Upper lobe of left lung (tissue), 4 donors: ENCODE results near the gene TRIM8.

Experiments
- POLR2A ChIP-seq, 4 donors: fragments of 450-650 bp; IDR thresholded peaks; one replicate each; pipeline ENCODE4 v1.5.1; 2016 to 2017; ENCODE audit warnings: antibody characterized with exemption in 4 of 4, mild to moderate bottlenecking in 2 of 4
- TF ChIP-seq, protein P1 (sequence below), 6 experiments: fragments of 450-650 bp in 4 of 6; fragments of 200-600 bp in 2 of 6; sonication (generic) in 2 of 6; IDR thresholded peaks; one replicate each; pipeline ENCODE4 v1.5.1; 2016 to 2019; ENCODE audit warnings: antibody characterized with exemption in 6 of 6

DNA sequence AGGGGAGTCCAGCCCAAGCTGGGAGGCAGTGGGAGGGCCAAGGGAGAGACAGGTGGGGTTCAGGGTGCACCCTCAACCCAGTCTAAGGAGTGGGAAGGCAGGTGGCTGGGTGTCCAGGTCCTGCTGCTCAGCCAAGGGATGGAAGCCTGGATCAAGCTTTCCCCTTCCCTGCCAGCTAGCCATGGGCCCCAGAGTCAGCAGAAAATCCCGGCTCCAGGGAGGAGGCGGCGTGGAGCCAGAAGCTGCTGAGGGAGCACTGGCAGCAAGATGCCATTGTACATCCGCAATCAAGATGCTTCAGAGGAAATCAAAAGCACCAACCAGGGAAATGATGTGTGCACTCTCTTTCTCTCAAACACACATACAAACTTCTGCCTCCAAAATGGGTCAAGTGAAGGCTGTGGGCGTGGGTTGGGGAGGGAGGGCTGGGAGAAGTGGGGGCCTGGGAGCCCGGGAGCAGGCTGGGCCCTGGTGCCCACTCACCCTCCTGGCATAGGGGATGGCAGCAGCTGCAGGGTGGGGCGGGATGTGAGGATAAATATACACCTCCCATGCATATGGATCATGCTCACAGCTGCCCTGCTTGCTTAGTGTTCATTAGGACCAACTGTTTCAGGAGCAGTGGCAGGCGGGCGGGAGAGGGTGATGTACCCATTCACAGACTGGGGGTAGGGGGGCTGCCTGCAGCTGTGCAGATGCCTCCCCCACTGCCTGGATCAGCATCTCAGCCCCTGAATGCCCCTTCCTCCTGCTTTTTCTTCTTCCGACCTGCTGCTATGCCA lies 24.2 kb downstream of the TRIM8 start:
- no peak for TF ChIP-seq POLR2A (IDR thresholded peaks at IDR 0.05)
- TF ChIP-seq, protein P1, sequence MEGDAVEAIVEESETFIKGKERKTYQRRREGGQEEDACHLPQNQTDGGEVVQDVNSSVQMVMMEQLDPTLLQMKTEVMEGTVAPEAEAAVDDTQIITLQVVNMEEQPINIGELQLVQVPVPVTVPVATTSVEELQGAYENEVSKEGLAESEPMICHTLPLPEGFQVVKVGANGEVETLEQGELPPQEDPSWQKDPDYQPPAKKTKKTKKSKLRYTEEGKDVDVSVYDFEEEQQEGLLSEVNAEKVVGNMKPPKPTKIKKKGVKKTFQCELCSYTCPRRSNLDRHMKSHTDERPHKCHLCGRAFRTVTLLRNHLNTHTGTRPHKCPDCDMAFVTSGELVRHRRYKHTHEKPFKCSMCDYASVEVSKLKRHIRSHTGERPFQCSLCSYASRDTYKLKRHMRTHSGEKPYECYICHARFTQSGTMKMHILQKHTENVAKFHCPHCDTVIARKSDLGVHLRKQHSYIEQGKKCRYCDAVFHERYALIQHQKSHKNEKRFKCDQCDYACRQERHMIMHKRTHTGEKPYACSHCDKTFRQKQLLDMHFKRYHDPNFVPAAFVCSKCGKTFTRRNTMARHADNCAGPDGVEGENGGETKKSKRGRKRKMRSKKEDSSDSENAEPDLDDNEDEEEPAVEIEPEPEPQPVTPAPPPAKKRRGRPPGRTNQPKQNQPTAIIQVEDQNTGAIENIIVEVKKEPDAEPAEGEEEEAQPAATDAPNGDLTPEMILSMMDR (IDR thresholded peaks at IDR 0.05) = no peak
